IMR-90 (cell line): ENCODE data around the gene DOCK1. TPM values are rescaled to one million over a fixed set of nuclear protein-coding genes. Genes with fewer than 3 reads are reported as not detected.

Source experiments
- ATAC-seq: fragments of 200-7000 bp; cut with Tn5 transposase; 2 replicates; pipeline ENCODE4 v1.9.1; 2020; ENCODE audit warnings: low read depth, mild to moderate bottlenecking, moderate library complexity
- BruUV-seq: library from RNA; stranded (reverse); fragments of 400-500 nt; replicated peaks from 2 replicates; lab custom pipeline; 2021; lab: Mats Ljungman, UMichigan
- CTCF ChIA-PET: fragments of 300-600 bp; formaldehyde crosslinking; extraction: SDS; loops from one replicate; lab custom pipeline; 2021; ENCODE audit warnings: antibody characterized with exemption; lab: Yijun Ruan, JAX
- POLR2A ChIA-PET: fragments of 300-600 bp; sonication (Branson Sonifier 250); formaldehyde crosslinking; loops from one replicate; lab custom pipeline; 2022; ENCODE audit warnings: antibody characterized with exemption; ENCODE audit not compliant: unreplicated experiment; lab: Charles Lee
- DNase-seq: peaks from one replicate; pipeline ENCODE4 v3.0.0; 2013
- H2AFZ ChIP-seq: replicated peaks from 2 replicates; pipeline ENCODE3; 2013; ENCODE audit warnings: low read length, mild to moderate bottlenecking; ENCODE audit not compliant: poor library complexity
- H2AK5ac ChIP-seq: 2 replicates; pipeline ENCODE4 v1.6.1; 2013; ENCODE audit warnings: low read depth, low read length, inconsistent platforms
- H2AK9ac ChIP-seq: replicated peaks from 2 replicates; pipeline ENCODE3; 2013; ENCODE audit warnings: mild to moderate bottlenecking, low read depth, low read length, moderate library complexity; ENCODE audit not compliant: poor library complexity
- H2BK120ac ChIP-seq: 2 replicates; pipeline ENCODE4 v1.6.1; 2013; ENCODE audit warnings: low read depth, low read length, inconsistent platforms
- H2BK15ac ChIP-seq: 3 replicates; pipeline ENCODE4 v1.6.1; 2013; ENCODE audit warnings: low read depth, low read length, inconsistent platforms
- H2BK20ac ChIP-seq: 2 replicates; pipeline ENCODE4 v1.6.1; 2013; ENCODE audit warnings: low read depth, mild to moderate bottlenecking, inconsistent platforms, low read length, moderate library complexity
- H2BK5ac ChIP-seq: 2 replicates; pipeline ENCODE4 v1.6.1; 2013; ENCODE audit warnings: mild to moderate bottlenecking, low read depth, low read length, inconsistent platforms; ENCODE audit not compliant: poor library complexity, severe bottlenecking
- H3K14ac ChIP-seq: replicated peaks from 2 replicates; pipeline ENCODE4 v1.6.1; 2013; ENCODE audit warnings: low read depth, low read length, inconsistent platforms
- H3K18ac ChIP-seq: 2 replicates; pipeline ENCODE4 v1.6.1; 2013; ENCODE audit warnings: low read depth, low read length, control low read depth
- H3K23ac ChIP-seq: 2 replicates; pipeline ENCODE4 v1.6.1; 2013; ENCODE audit warnings: low read depth, low read length, inconsistent platforms
- H3K27ac ChIP-seq: 2 replicates; pipeline ENCODE4 v1.5.1; 2013; ENCODE audit warnings: mild to moderate bottlenecking, control low read depth, low read length; ENCODE audit not compliant: insufficient read depth
- H3K27me3 ChIP-seq: 2 replicates; pipeline ENCODE4 v1.6.1; 2013; ENCODE audit warnings: low read length; ENCODE audit not compliant: control insufficient read depth, insufficient read depth
- H3K36me3 ChIP-seq: 2 replicates; pipeline ENCODE4 v1.6.1; 2013; ENCODE audit warnings: low read length, mixed read lengths; ENCODE audit not compliant: control insufficient read depth, insufficient read depth
- H3K4ac ChIP-seq: 2 replicates; pipeline ENCODE4 v1.6.1; 2013; ENCODE audit warnings: low read depth, low read length, inconsistent platforms
- H3K4me1 ChIP-seq: 2 replicates; pipeline ENCODE4 v1.6.1; 2013; ENCODE audit warnings: low read length, mixed read lengths; ENCODE audit not compliant: control insufficient read depth, insufficient read depth
- H3K4me2 ChIP-seq: 2 replicates; pipeline ENCODE4 v1.6.1; 2013; ENCODE audit warnings: low read depth, mild to moderate bottlenecking, control low read depth, low read length, moderate library complexity
- H3K4me3 ChIP-seq: 2 replicates; pipeline ENCODE4 v1.5.1; 2013; ENCODE audit warnings: low read depth, mild to moderate bottlenecking, control low read depth, low read length, moderate library complexity; ENCODE audit not compliant: insufficient read depth
- H3K56ac ChIP-seq: 2 replicates; pipeline ENCODE4 v1.6.1; 2013; ENCODE audit warnings: low read length, inconsistent platforms; ENCODE audit not compliant: insufficient read depth; ENCODE audit errors: extremely low read depth
- H3K79me1 ChIP-seq, 2 experiments: 2 replicates each; pipeline ENCODE4 v1.6.1; 2013; ENCODE audit warnings: low read length in 2 of 2, inconsistent platforms in 1 of 2, low read depth in 1 of 2
- H3K9ac ChIP-seq: 2 replicates; pipeline ENCODE4 v1.6.1; 2013; ENCODE audit warnings: low read depth, low read length, control low read depth
- H3K9me1 ChIP-seq: 2 replicates; pipeline ENCODE4 v1.6.1; 2013; ENCODE audit warnings: low read length, inconsistent platforms; ENCODE audit not compliant: insufficient read depth
- H3K9me3 ChIP-seq: 2 replicates; pipeline ENCODE4 v1.6.1; 2013; ENCODE audit warnings: low read length; ENCODE audit not compliant: control insufficient read depth, insufficient read depth
- H4K20me1 ChIP-seq: 2 replicates; pipeline ENCODE4 v1.6.1; 2013; ENCODE audit warnings: low read length, inconsistent platforms; ENCODE audit not compliant: insufficient read depth
- H4K5ac ChIP-seq: 2 replicates; pipeline ENCODE4 v1.6.1; 2013; ENCODE audit warnings: mild to moderate bottlenecking, low read depth, low read length, control low read depth
- H4K8ac ChIP-seq, 2 experiments: 2 replicates each; pipeline ENCODE4 v1.6.1; 2013; ENCODE audit warnings: low read depth in 2 of 2, low read length in 2 of 2, control low read depth in 1 of 2, inconsistent platforms in 1 of 2
- H4K91ac ChIP-seq: 2 replicates; pipeline ENCODE4 v1.6.1; 2013; ENCODE audit warnings: low read depth, low read length, inconsistent platforms; ENCODE audit not compliant: insufficient read depth
- BHLHE40 ChIP-seq: fragments of 150-350 bp; IDR thresholded peaks from 2 replicates; pipeline ENCODE4 v1.6.1; 2016; ENCODE audit warnings: mild to moderate bottlenecking, low read depth, low read length
- CEBPB ChIP-seq: IDR thresholded peaks from 2 replicates; pipeline ENCODE4 v1.6.1; 2012; ENCODE audit warnings: low read depth, low read length, improper control_type of control experiment
- CHD1 ChIP-seq: IDR thresholded peaks from 2 replicates; pipeline ENCODE4 v1.6.1; 2012; ENCODE audit warnings: low read depth, low read length, improper control_type of control experiment
- ELK1 ChIP-seq: fragments of 150-350 bp; IDR thresholded peaks from 2 replicates; pipeline ENCODE4 v1.6.1; 2016; ENCODE audit warnings: low read depth, mild to moderate bottlenecking, low read length, moderate library complexity, borderline replicate concordance
- FOS ChIP-seq: fragments of 150-350 bp; IDR thresholded peaks from 2 replicates; pipeline ENCODE4 v1.6.1; 2016; ENCODE audit warnings: low read depth, low read length
- MAFK ChIP-seq: IDR thresholded peaks from 2 replicates; pipeline ENCODE4 v1.6.1; 2012; ENCODE audit warnings: low read depth, low read length, improper control_type of control experiment
- MAZ ChIP-seq: IDR thresholded peaks from 2 replicates; pipeline ENCODE4 v1.6.1; 2012; ENCODE audit warnings: low read depth, mild to moderate bottlenecking, low read length, improper control_type of control experiment, moderate library complexity, borderline replicate concordance
- MXI1 ChIP-seq: IDR thresholded peaks from 2 replicates; pipeline ENCODE4 v1.6.1; 2012; ENCODE audit warnings: low read depth, mild to moderate bottlenecking, low read length, moderate library complexity, borderline replicate concordance
- NFE2L2 ChIP-seq: fragments of 150-350 bp; IDR thresholded peaks from 2 replicates; pipeline ENCODE4 v1.6.1; 2016; ENCODE audit warnings: low read depth, mild to moderate bottlenecking, low read length
- POLR2A ChIP-seq: IDR thresholded peaks from 2 replicates; pipeline ENCODE4 v1.6.1; 2012; ENCODE audit warnings: mild to moderate bottlenecking, low read depth, low read length
- RAD21 ChIP-seq: IDR thresholded peaks from 2 replicates; pipeline ENCODE4 v1.6.1; 2012; ENCODE audit warnings: low read length, improper control_type of control experiment
- RCOR1 ChIP-seq: IDR thresholded peaks from 2 replicates; pipeline ENCODE4 v1.6.1; 2012; ENCODE audit warnings: mild to moderate bottlenecking, low read length, improper control_type of control experiment; ENCODE audit not compliant: insufficient replicate concordance
- RFX5 ChIP-seq: IDR thresholded peaks from 2 replicates; pipeline ENCODE4 v1.8.0; 2012; ENCODE audit warnings: low read depth, mild to moderate bottlenecking, low read length, moderate library complexity
- SMC3 ChIP-seq: fragments of 150-350 bp; IDR thresholded peaks from 2 replicates; pipeline ENCODE4 v1.6.1; 2016; ENCODE audit warnings: low read depth, mild to moderate bottlenecking, antibody characterized with exemption, low read length, moderate library complexity
- WGBS, 2 experiments: methylation state at CpG; one replicate each; pipeline versions ENCODE4 v1.1.5 to v1.1.7; 2013; ENCODE audit warnings: missing lambda C conversion rate in 2 of 2; ENCODE audit not compliant: insufficient read length in 1 of 2; ENCODE audit errors: extremely low coverage in 2 of 2; 5-methylcytosine and 5-hydroxymethylcytosine counted together
- dilution Hi-C: fragments of 300-500 bp; cut with HindIII; formaldehyde crosslinking; loops from one replicate; pipeline ENCODE4 v1.14.3; 2018; ENCODE audit warnings: low sequenced_read_pairs; ENCODE audit not compliant: unreplicated experiment
- in situ Hi-C: fragments of 300-500 bp; cut with MboI; formaldehyde crosslinking; loops from 3 replicates; pipeline ENCODE4 v1.14.3; 2019; ENCODE audit warnings: low sequenced_read_pairs, inconsistent platforms, mixed read lengths
- intact Hi-C: fragments of 100-400 bp; cut with micrococcal nuclease; formaldehyde crosslinking; loops from 2 replicates; pipeline ENCODE4 v1.10.0; 2022
- polyA plus RNA-seq, 3 experiments: library from polyadenylated mRNA; depleted of rRNA; stranded (reverse); fragments of >200 nt; gene quantifications; 2 replicates each; pipeline ENCODE4 v1.2.3, GENCODE V29; 2012; ENCODE audit warnings: low replicate concordance in 1 of 3
- total RNA-seq: library from RNA; depleted of rRNA; stranded (reverse); fragments of >200 nt; gene quantifications from 2 replicates; pipeline ENCODE4 v1.2.3, GENCODE V29; 2012
- TF ChIP-seq, protein P1 (sequence below): conservative IDR thresholded peaks from 2 replicates; pipeline ENCODE4 v1.5.1; 2012; ENCODE audit warnings: mild to moderate bottlenecking, low read depth, low read length, improper control_type of control experiment
- TF ChIP-seq, protein P2 (sequence below): fragments of 150-350 bp; IDR thresholded peaks from 2 replicates; pipeline ENCODE4 v1.6.1; 2017; ENCODE audit warnings: mild to moderate bottlenecking, antibody characterized with exemption, low read length, low read depth

Gene DOCK1
- total and polyA plus RNA-seq, 2 of the 4 experiments (the other 2 are of a cell fraction), result 28.2 to 71.0 TPM

DNA sequence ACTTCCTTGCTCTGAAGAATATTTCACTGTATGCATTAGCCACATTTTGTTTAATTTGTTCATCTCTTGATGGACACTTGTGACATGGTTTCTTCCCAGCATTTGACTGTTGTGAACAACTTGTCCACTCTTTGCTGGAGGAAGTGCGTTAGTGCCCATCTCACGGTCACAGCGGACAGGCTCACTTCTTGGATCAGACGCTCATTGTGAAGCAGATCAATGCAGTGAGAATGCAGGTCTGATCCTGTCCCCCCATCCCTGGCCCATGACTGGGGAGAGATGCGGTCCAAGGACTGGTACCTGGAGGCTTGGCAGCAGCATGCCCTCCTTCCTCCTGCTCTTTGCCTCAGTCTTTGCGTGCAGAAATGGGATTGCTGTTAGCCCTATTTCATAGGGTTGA lies 41.5 kb downstream of the DOCK1 start:
- no peaks in the 10 kb centered on the region for H3K9me1 ChIP-seq
- no peak overlapping the region for H3K56ac ChIP-seq
- no peak overlapping the region for H2BK20ac ChIP-seq
- no peak overlapping the region for H2AFZ ChIP-seq
- peaks cover 80% of the 10 kb centered on the region for H4K20me1 ChIP-seq
- no peaks in the 10 kb centered on the region for H3K27me3 ChIP-seq
- H3K27ac ChIP-seq, result no peak overlapping the region
- H3K4me2 ChIP-seq, result no peak overlapping the region
- H3K4me1 ChIP-seq, result peaks cover 3% of the 10 kb centered on the region; the same call in 1 of the 2 replicates
- no peak overlapping the region for H4K5ac ChIP-seq
- H2BK5ac ChIP-seq, result no peak overlapping the region
- in situ Hi-C loops, result no loop called here
- ATAC-seq, result no peak
- ChIA-PET POLR2A (no interaction called here), CTCF (no interaction called here)
- peaks cover 14 to 74% of the 10 kb centered on the region in 2 experiments for H3K79me1 ChIP-seq
- no peak overlapping the region for H3K18ac ChIP-seq
- no peak overlapping the region for H3K23ac ChIP-seq
- H2AK5ac ChIP-seq, result no peak overlapping the region
- H3K9ac ChIP-seq, result no peak overlapping the region
- no peak overlapping the region for H4K91ac ChIP-seq
- TF ChIP-seq RFX5, result no peak
- TF ChIP-seq MAFK, result no peak
- TF ChIP-seq CHD1, result no peak
- TF ChIP-seq, protein P1, sequence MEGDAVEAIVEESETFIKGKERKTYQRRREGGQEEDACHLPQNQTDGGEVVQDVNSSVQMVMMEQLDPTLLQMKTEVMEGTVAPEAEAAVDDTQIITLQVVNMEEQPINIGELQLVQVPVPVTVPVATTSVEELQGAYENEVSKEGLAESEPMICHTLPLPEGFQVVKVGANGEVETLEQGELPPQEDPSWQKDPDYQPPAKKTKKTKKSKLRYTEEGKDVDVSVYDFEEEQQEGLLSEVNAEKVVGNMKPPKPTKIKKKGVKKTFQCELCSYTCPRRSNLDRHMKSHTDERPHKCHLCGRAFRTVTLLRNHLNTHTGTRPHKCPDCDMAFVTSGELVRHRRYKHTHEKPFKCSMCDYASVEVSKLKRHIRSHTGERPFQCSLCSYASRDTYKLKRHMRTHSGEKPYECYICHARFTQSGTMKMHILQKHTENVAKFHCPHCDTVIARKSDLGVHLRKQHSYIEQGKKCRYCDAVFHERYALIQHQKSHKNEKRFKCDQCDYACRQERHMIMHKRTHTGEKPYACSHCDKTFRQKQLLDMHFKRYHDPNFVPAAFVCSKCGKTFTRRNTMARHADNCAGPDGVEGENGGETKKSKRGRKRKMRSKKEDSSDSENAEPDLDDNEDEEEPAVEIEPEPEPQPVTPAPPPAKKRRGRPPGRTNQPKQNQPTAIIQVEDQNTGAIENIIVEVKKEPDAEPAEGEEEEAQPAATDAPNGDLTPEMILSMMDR, result no peak
- TF ChIP-seq SMC3, result no peak
- TF ChIP-seq RCOR1, result no peak
- TF ChIP-seq, protein P2, sequence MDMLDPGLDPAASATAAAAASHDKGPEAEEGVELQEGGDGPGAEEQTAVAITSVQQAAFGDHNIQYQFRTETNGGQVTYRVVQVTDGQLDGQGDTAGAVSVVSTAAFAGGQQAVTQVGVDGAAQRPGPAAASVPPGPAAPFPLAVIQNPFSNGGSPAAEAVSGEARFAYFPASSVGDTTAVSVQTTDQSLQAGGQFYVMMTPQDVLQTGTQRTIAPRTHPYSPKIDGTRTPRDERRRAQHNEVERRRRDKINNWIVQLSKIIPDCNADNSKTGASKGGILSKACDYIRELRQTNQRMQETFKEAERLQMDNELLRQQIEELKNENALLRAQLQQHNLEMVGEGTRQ, result no peak
- no peak for TF ChIP-seq MXI1
- TF ChIP-seq FOS, result no peak
- TF ChIP-seq CEBPB, result no peak
- no peak for TF ChIP-seq RAD21
- no peak for TF ChIP-seq NFE2L2
- TF ChIP-seq POLR2A, result no peak
- no peak for TF ChIP-seq MAZ
- TF ChIP-seq ELK1, result no peak
- no peak for TF ChIP-seq BHLHE40
- no peak overlapping the region for H2AK9ac ChIP-seq
- intact Hi-C loops, result no loop called here
- H3K4ac ChIP-seq, result no peak overlapping the region
- H3K36me3 ChIP-seq, result peaks cover 12% of the 10 kb centered on the region
- no peak overlapping the region for H2BK120ac ChIP-seq
- dilution Hi-C loops, result no loop called here
- no TSS peak for BruUV-seq
- H4K8ac ChIP-seq, result no peak overlapping the region
- H3K4me3 ChIP-seq, result no peak overlapping the region
- DNase-seq, result no peak
- 100% methylated on average over 4 of the region's 6 CpGs; no CpG with 5 or more reads in 1 of the 2 experiments for WGBS, 2 experiments
- no peak overlapping the region for H2BK15ac ChIP-seq
- H3K9me3 ChIP-seq, result no peaks in the 10 kb centered on the region; the same call in 1 of the 2 replicates
- H3K14ac ChIP-seq, result no peak overlapping the region
